Measurements from ENCODE around the gene MARCO.

The MARCO gene

DNA sequence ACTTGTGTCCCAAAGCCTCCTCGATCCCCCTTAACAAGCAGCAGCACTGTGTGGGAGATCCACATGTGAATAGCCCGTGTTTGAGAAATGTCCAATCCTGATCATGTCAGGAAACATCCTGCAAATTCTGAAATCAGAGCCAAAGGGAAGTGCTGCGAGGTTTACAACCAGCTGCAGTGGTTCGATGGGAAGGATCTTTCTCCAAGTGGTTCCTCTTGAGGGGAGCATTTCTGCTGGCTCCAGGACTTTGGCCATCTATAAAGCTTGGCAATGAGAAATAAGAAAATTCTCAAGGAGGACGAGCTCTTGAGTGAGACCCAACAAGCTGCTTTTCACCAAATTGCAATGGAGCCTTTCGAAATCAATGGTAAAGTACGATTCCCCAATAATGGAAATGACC is at the start of gene MARCO:
MARCO (plus strand) TSS at position 164 of the 400 bp plus-strand sequence; CDS start at position 271, 107 bp downstream.
- DNase-seq (ENCODE audit: low spot score) = no peak

DNA sequence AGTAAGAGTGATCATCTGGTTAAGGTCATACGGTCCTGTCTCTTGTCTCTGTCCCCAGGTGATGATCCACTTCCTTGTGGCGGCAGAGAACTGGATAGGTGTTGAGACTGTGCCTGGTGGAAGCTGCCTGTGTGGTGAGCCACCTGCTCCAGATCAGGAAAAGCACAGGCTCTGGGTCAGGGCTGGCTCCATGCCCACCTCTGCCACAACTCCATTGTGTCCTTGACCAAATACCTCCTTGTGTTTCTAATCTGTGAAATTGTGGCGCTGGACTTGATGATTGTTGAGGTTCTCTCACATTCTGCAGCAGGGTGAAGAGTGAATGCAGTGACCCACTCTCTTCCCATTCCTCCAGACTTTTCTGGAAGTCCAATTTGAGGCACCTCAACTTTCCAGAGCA is 48.9 kb upstream of the MARCO start:
- DNase-seq (ENCODE audit: low spot score) = no peak

DNA sequence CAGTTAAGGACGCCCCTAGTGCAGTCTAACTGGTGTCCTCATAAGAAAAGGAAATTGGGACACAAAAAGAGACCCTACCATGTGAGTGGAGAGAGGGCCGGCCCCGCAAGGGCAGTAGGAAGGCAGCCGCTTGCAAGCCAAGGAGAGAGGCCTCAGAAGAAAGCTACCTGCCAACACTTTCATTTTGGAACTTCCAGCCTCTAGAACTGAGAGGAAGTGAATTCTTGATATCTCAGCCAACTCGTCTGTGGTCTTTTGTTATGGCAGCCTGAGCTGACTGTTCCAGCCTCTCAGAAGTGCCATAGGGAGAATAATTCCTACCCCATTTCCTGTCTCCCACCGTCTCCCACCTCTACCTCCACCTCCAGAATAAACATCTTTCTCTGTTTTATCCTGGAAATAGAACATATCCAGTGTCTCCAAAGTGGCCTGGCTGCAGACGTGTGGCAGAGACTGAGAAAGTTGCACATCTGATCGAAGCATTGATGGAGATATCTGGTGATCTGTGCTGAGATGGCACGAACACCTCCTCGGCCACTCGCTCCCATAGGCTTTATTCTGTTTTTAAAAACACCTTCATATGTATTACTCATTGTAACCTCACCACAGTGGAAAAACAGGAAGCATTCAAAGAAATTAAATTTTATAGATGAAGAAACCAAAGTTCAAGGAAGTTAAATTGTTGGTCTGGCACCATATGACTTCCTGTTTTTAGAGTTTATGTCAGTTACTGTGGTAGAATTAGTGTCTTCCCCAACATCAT is 39.5 kb upstream of the MARCO start:
- DNase-seq (ENCODE audit: low spot score) = no peak

GRCh38 chr2:118903029-118903351 is 39.0 kb upstream of the MARCO start:
- no peak for DNase-seq (ENCODE audit: low spot score)

DNA sequence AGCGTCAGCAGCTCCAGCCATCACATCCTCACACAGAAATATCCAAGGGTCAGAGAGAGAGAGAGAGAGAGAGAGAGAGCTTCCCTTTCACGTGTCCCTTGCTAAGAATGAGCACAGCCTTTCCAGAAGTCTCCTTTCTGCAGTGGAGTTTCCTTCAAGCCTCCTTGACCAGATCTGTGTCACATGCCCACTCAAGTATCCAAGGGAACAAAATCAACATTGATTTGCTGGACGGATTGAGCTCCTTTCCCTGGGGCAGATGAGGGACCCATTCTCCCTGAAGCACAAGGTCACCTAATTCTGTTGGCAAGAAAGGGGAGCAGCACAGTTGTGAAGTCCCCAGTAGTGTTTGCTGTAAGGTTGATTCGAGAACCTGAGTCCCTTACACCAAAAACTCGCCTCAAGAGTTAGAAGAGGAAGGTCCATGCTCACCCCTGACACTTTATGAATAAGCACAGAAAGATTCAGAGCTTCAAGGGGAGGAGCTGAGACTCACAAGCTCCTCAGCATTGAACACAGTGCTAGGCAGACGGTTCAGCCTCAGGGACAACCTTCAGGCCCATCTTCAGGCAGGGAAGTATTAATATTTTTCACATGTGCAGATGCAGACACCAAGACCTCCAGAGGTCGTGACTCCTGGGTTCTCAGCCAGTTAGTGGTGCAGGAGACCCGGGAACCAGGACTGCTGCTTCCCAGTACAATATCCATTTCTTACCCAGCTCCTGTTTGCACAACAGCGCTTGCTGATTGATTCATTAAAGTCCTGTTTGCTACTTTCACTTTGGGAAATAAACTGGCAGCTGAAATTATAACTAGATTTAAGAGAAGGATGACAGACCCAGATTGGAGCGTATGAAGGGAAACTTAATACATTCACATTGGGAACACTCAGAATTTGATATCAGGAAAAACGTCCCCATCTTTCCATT is 38.2 kb upstream of the MARCO start:
- no peak for DNase-seq (ENCODE audit: low spot score)

GRCh38 chr2:118905206-118905605 is 36.8 kb upstream of the MARCO start:
- no peak for DNase-seq (ENCODE audit: low spot score)

DNA sequence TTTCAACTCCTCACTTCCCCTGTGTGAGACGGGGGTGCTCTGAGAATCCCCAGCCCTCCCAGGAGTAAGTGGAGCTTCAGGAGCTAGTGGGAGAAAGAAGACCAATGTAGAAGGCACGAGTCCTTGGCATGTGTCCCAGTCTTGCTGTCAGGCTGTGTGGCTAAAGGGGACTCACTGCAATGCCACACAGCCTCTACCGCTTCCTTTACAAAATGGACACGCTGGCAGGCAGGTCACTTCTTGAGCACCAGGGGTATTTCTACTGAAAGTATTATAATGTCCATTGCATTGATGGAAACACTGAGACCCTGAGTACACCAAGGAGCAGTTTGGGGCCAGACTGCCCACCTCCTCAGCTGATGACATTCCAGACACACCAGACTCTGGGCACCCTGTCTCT is 35.8 kb upstream of the MARCO start:
- no peak for DNase-seq (ENCODE audit: low spot score)

- no peak for DNase-seq (ENCODE audit: low spot score)
Observed at GRCh38 chr2:118907759-118908158, 34.2 kb upstream of the MARCO start.

GRCh38 chr2:118909191-118909590 is 32.8 kb upstream of the MARCO start:
- no peak for DNase-seq (ENCODE audit: low spot score)

DNA sequence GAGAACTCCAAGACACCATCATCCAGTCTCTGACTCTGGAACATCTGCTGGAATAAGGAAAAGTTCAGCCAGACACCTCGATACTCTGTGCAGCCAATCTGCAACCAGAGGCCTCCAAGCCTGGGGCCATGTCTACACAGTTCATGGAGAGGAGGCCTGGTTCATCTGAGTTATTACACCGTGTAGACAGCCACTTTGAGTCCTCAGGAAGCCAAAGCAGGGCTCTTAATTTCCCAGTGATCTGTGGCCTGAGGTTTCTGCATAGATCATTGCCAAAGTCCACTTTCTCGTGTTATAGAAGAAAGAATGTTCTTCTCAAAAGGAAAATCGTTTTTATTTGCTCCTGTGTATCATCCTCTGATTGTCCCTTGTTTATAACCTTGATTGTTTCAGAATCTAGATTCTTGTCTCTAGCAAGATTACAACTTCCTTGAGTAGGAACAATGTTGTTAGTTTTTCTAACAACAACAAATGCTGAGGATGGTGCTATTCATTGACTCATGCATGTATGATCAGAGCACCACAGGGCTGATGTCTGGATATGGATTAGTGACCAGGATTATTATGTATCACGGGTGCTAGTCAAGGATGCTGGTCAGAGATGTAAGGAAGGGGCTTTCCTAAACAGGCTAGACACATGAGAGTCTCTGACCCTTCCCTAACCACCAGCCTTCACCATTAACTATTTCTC is 30.7 kb upstream of the MARCO start:
- no peak for DNase-seq (ENCODE audit: low spot score)

- DNase-seq (ENCODE audit: low spot score) = no peak
Observed at GRCh38 chr2:118911936-118912335, 30.1 kb upstream of the MARCO start.

- no peak for DNase-seq (ENCODE audit: low spot score)
Observed at GRCh38 chr2:118913131-118913802, 28.7 kb upstream of the MARCO start.

DNA sequence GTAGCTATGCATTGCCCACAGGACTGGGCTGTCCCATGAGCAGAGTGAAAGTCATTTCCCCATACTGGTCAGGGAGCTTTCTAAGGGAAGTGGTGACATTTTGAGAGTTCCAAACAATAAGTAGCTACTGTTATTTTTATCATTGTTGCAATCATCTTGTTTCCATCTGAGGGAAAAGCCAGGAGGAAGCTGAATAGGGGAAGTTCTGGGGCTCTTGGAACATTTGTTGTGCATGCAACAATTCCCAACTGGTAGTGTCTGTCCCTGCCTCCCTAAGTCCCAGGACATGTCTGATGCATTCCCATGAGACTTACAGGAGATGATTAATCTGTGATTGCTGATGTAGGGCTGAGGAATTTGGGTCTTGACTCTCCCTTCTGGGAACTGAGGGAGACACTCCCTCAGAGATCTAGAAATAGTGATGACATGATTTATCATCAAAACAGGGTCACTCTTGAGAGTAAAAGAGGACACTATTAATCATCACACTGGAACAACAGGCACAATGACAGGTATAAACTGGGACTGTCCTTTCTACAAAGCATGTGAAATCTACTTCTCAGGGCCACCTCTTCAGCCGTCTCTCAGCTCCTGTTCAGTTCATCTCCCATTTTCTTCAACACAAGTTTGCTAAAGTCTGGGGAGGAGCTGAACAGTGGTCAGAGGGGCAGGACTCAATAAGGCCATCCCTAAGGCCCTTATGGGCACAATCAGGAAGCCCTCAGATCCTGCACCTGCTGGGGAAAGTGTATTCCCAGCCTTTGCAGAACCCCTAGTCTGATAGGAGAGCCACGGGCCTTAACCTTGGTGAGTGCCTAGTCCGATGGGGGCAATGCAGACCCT is 28.0 kb upstream of the MARCO start:
- DNase-seq (ENCODE audit: low spot score) = no peak

DNA sequence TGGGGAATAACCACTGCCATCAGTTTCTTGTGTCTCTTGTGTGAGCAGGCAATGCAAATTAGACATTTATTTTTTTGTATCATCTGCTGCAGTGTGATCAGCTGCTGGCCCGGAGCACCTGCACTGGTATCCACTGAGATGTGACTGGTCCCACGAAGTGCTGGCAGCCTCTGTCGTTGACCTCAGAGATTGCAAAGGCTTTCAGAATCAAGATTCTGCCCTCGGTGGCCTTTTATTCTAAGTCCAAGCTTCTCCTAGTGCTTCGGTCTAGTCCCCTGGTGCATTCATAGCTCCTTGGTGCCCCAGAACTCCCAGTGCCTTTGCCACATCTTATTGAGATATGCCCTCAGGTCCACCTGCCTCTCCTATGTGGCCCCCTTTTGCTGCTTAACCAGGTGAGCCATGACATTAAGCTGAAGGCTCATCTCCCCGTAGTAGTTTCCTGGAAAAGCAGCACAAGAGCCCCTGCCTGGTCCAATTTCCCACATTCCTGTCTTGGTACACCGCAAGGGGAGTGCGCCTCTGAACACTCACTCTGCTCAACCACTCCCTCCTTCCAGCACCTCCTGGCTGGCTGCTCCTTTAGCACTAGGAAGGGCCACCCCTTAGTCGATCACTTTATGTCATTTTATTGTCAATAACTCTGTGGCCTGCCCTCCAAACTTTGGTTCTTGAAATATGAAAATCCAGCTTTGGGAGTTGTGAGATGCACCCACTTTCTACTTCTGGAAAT is 27.1 kb upstream of the MARCO start:
- DNase-seq (ENCODE audit: low spot score) = no peak

DNA sequence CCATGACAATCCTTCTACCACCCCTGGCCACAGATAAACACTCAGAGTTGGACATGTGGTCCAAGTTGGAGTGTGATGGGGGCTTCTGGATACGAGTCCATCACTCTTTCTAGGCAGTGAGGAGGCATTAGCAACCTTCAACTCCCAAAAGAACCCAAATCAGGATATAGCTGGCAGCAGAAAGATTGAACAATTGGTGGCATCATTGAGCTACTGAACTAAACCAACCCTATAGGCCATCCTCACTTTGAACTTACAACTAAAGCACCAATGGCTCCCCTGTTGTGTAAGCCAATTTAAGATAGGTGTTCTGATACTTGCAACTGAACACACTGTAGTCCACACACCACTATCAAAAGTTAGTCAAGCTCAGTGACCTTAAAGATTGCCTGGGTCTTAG is 24.0 kb upstream of the MARCO start:
- no peak for DNase-seq (ENCODE audit: low spot score)

- DNase-seq (ENCODE audit: low spot score) = no peak
Observed at GRCh38 chr2:118921646-118922045, 20.3 kb upstream of the MARCO start.

DNA sequence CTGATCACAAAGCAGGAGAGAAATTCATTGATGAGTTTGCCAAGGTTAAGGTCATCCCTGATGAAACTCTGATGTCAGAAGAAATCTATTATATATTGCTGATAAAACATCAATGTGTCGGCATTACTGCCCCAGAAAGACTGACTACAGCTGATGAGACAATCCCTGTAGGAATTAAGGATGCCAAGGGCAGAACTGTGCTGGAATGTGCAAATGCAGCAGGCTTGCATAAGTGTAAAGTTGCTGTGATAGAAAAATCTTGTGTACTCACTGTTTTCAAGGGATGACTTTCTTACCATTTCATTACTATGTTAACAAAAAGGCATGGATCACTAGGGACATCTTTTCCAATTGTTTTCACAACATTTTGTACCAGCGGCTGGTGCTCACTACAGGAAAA is 19.7 kb upstream of the MARCO start:
- DNase-seq (ENCODE audit: low spot score) = no peak

DNA sequence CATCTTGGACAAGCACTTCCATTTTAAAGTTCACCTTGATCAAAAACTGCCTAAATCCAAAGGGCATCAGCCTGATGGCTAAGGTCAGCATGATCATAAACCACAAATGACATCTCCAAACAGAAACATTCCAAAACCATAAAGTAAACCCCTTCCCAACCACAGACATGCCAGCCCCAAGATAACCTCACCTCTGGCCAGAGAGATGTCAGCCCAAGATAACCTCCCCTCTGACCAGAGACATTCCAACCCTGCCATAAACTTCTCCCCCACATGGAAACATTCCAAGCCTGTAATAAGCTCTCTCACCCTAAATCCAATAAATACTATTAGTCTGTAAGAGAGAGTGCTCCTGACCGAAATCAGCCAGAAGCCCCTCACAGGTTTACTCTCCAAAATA is 18.6 kb upstream of the MARCO start:
- no peak for DNase-seq (ENCODE audit: low spot score)

DNA sequence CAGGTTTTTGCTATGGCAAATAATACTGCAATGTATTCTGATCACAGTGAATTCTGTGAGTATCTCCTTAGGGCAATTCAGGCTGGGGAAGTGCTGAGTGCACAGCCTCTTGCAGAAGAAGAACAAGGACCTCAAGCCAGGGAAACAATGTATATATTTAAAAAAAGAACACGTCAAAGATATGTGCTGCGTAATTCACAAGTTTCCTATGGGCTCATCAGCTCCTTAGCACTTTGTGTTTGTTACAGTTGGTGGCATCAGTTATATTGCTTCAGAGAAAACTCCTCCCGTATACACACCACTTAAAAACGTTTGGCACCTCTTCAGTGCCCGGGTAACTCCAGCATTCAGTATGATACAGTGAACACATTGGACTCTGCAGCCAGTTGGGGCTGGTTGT is 16.5 kb upstream of the MARCO start:
- DNase-seq (ENCODE audit: low spot score) = no peak

DNA sequence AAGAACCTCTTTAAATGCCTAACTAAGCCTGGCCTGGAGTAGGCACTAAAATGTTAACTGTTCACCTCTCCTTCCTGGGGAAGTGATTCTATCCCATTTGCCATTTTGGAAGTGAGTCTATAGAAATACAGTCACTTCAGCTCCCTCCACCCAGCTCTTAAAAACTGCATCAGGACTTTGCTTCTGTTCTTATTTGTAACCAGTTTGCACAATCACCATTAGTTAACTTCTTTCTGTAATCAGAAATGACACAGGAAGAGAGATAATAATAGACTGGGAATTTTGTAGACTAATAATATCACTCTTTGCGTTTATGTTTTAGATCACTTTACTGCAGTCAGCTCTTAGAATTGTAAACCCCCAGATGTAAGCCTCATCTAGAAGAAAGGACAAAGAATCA is 16.0 kb upstream of the MARCO start:
- no peak for DNase-seq (ENCODE audit: low spot score)

DNA sequence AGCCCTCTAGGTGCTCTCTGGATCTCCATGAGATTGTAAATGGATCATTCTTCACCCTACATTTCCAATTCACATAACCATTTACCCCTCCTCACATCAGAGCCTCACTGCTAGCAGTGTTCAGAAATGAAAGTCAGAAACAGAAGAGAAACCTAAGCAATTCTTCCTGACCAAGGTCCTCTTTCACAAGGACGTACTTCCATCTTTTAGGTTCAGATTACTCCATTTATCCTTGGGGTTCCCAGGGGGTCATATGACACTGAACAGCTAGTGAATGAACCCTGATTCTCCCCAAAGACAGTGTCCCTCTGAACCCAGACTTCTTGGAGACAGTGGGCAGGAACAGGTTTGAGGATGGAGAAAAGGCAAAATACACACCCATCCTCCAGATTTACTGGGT is 12.9 kb upstream of the MARCO start:
- no peak for DNase-seq (ENCODE audit: low spot score)
